Measurements from ENCODE around the gene TCF15. TPM values are rescaled to one million over a fixed set of nuclear protein-coding genes. Genes with fewer than 3 reads are reported as not detected.
"Not testable (repeated sequence)": the region's sequence is repeated elsewhere in the genome, so short reads cannot be mapped to it uniquely, and the experiment has no call there.

The TCF15 gene
- total RNA-seq, 2 donors from 2014 or later: not detected

DNA sequence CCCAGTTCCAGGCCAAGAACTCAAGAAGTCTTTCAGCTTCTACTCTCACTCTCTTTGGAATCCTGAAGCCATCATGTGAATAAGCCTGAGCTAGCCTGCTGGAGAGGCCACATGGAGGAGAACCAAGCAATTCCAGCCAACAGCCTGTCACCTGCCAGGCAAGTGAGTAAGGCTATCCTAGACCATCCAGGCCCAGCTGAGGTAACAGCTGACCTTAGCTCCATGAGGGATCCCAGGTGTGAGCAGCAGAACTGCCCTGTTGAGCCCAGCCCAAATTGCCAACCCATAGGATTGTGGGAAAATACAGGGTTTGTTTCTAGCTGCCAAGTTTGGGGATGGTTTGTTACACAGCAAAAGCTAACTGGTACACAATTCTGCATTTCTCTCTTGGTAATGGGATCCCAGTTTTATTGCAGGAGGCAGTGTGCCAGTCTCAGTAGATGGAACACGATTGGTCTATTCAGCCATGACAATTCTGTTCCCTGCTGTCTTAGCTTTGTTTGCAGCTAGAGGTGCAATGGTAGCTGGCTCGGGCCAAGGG, 37.4 kb upstream of the TCF15 start:
- no peak overlapping the region for H3K27ac Mint-ChIP-seq
- no peaks in the 10 kb centered on the region for H3K9me3 ChIP-seq (ENCODE audit: control insufficient read depth, low read length, poor library complexity, severe bottlenecking)
- no peak overlapping the region for H3K4me3 Mint-ChIP-seq
- peaks cover 7% of the 10 kb centered on the region for H3K36me3 Mint-ChIP-seq (ENCODE audit: low read depth)
- ATAC-seq (no peak), DNase-seq (no peak)
- H3K4me1 Mint-ChIP-seq: peaks cover 20% of the 10 kb centered on the region
- H3K27me3 Mint-ChIP-seq: peaks cover 18% of the 10 kb centered on the region

DNA sequence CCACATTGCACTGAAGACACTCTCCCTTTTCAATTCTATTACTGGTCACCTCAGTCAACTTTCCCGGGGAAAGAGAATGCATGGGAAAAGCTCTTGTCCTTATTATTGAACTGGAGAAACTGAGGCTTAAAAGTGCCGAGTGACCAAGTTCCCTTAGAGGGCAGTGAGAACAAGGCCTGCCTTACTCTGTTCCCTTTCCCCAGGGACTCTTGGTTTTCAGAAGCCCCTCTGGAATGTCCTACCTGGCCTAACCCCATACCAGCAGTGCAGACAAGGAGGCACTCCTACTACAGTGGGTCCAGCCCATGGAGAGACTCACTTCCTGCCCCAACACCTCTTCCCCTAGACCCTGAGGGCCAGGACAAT, 36.7 kb upstream of the TCF15 start:
- peaks cover 7% of the 10 kb centered on the region for H3K36me3 Mint-ChIP-seq (ENCODE audit: low read depth)
- peaks cover 15% of the 10 kb centered on the region for H3K4me1 Mint-ChIP-seq
- no peaks in the 10 kb centered on the region for H3K9me3 ChIP-seq (ENCODE audit: control insufficient read depth, low read length, poor library complexity, severe bottlenecking)
- H3K27me3 Mint-ChIP-seq: peaks cover 18% of the 10 kb centered on the region
- H3K27ac Mint-ChIP-seq: no peak overlapping the region
- DNase-seq: no peak
- no peak overlapping the region for H3K4me3 Mint-ChIP-seq
- ATAC-seq: no peak

DNA sequence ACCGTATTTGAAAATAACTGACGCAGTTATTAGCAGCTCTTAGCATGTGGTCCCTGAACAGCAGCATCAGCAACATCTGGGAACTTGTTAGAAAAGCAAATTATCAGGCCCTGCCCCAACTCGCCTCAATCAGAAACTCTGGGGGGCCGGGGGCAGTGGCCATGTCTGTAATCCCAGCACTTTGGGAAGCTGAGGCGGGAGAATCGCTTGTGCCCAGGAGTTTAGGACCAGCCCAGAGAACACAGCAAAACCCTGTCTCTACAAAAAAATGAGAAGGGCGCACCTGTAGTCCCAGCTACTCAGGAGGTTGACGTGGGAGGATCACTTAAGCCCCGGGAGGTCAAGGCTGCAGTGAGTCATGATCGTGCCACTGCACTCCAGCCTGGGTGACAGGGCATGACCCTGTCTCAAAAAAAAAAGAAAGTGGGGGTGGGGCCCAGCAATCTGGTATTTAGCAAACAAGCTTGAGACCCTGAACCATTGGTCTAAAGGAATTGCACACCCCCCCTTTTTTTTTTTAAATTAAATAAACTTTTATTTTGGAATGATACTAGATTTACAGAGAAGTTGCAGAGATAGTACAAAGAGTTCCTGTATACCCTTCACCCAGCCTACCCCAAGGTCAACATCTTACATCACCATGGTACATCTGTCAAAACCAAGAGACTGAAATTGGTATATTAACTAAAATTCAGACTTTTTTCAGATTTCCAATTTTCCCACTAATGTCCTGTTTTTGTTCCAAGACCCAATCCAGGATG, 36.2 kb upstream of the TCF15 start:
- peaks cover 20% of the 10 kb centered on the region for H3K27me3 Mint-ChIP-seq
- H3K9me3 ChIP-seq (ENCODE audit: control insufficient read depth, low read length, poor library complexity, severe bottlenecking): no peaks in the 10 kb centered on the region
- ATAC-seq (no peak), DNase-seq (no peak)
- H3K4me1 Mint-ChIP-seq: peaks cover 12% of the 10 kb centered on the region
- no peak overlapping the region for H3K4me3 Mint-ChIP-seq
- no peak overlapping the region for H3K27ac Mint-ChIP-seq
- peaks cover 7% of the 10 kb centered on the region for H3K36me3 Mint-ChIP-seq (ENCODE audit: low read depth)

DNA sequence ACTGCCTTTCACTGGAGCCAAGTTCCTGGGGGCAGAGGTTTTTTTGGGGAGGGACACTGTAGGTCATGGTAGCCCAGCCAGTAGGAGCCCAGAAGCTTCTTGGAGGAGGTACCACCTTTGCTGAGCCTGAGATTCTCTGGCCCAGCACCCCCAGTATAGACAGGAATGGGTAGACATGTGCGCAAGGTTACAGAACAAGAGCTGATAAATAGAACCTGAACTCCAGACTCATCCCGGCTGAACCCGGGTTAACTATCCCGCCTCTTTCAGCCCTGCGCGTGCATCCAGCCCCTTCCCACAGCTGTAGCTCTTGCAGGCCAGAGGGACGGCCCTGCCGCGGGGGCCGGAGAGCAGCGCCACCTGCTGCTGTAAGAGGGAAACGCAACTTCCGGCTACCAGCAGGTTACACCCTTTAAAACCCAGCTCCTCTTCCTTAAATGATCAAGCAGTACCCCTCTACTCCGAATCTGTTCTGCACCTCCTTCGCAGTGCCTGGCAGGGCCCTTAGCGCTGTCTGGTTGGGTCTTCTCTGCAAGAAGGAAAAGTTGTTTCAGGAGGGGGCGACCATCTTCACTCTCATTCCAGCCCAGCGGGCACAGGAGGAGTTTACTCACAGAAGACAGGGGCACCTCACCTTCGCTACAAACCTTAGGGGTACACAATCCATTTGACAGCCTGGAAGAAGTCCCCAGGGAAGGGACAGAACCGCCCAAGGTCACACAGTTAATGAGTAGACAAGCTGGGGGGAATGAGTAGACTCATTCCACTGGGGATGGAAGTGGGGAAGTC, 35.4 kb upstream of the TCF15 start:
- H3K4me1 Mint-ChIP-seq: peaks cover 12% of the 10 kb centered on the region
- H3K36me3 Mint-ChIP-seq (ENCODE audit: low read depth): peaks cover 7% of the 10 kb centered on the region
- peaks cover 28% of the 10 kb centered on the region for H3K27me3 Mint-ChIP-seq
- H3K4me3 Mint-ChIP-seq: no peak overlapping the region
- peak; percentile 41 to 67 (median 50) for DNase-seq
- H3K27ac Mint-ChIP-seq: no peak overlapping the region
- ATAC-seq: peak; percentile 78
- no peaks in the 10 kb centered on the region for H3K9me3 ChIP-seq (ENCODE audit: control insufficient read depth, low read length, poor library complexity, severe bottlenecking)

DNA sequence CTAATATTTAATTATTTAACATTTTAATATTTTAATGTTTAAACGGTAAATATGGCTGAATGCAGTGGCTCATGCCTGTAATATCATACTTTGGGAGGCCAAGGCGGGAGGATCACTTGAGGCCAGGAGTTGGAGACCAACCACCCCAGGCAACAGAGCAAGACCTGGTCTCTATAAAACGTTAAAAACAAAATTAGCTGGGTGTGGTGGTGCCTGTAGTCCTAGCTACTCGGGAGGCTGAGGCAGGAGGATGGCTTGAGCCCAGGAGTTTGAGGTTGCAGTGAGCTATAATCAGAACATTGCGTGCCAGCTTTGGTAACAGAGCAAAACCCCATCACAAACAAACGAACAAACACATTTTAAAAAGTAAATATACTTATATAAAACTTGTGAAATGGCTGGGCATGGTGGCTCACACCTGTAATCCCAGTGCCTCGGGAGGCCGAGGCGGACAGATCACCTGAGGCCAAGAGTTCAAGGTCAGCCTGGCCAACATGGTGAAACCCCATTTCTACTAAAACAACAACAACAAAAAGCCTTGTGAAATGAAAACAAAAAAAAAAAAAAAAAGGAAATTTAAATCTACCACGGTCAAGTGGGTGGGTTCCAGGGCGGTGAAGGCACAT, 34.7 kb upstream of the TCF15 start:
- ATAC-seq (no peak), DNase-seq (no peak)
- Mint-ChIP-seq H3K27ac (no peak overlapping the region), H3K36me3 (ENCODE audit: low read depth) (peaks cover 5% of the 10 kb centered on the region), H3K27me3 (peaks cover 31% of the 10 kb centered on the region), H3K4me1 (peaks cover 10% of the 10 kb centered on the region), H3K4me3 (no peak overlapping the region)
- H3K9me3 ChIP-seq (ENCODE audit: control insufficient read depth, low read length, poor library complexity, severe bottlenecking): no peaks in the 10 kb centered on the region

DNA sequence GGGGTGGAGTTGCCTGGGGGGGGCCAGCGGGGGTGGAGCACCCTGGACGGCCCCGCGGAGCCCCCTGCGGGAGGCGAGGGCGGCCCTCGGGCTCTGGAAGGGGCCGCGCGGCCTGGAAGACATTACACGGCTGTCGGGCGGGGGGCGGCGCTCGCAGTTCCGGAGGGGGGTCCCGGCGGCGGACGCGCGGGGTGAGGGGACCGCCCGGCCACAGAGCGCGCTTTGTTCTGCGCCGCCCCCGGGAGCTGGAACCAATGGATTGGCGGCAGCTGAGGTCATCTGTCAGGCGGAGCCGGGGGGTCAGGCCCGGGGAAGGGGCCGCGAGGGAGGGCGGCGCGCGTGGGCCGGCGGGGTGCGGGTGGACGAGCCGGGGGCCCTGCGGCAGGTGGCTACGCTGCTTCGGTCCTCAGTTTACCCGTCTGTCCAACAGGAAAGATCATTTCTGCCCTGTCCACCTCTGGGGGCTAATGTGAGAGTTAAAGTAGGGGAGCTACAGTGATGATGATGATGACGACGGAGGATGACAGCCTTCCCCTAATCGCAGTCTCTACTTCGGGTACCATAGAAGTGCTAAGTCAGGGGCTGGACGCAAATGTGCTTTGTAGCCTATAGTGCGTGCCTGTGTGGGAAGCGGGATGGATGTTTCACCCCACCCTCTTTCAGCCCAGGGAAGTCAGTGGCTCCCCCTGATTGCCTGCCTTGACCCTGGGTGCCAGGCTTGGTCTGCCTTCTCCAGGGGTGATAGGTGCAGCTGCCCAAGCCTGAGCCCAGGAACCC, 32.5 kb upstream of the TCF15 start:
- H3K9me3 ChIP-seq (ENCODE audit: control insufficient read depth, low read length, poor library complexity, severe bottlenecking): no peaks in the 10 kb centered on the region
- H3K27me3 Mint-ChIP-seq: peaks cover 33% of the 10 kb centered on the region
- peaks cover 5% of the 10 kb centered on the region for H3K4me1 Mint-ChIP-seq
- H3K4me3 Mint-ChIP-seq: no peak overlapping the region
- H3K27ac Mint-ChIP-seq: no peak overlapping the region
- ATAC-seq: no peak
- no peak for DNase-seq
- peaks cover 3% of the 10 kb centered on the region for H3K36me3 Mint-ChIP-seq (ENCODE audit: low read depth)

DNA sequence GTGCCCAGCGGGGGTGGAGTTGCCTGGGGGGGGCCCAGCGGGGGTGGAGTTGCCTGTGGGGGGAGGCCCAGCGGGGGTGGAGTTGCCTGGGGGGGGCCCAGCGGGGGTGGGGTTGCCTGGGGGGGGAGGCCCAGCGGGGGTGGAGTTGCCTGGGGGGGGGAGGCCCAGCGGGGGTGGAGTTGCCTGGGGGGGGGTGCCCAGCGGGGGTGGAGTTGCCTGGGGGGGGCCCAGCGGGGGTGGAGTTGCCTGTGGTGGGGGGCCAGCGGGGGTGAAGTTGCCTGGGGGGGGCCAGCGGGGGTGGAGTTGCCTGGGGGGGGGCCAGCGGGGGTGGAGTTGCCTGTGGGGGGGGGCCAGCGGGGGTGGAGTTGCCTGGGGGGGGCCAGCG, 31.9 kb upstream of the TCF15 start:
- peaks cover 37% of the 10 kb centered on the region for H3K27me3 Mint-ChIP-seq
- H3K27ac Mint-ChIP-seq; H3K36me3 Mint-ChIP-seq (ENCODE audit: low read depth); H3K9me3 ChIP-seq (ENCODE audit: control insufficient read depth, low read length, poor library complexity, severe bottlenecking); H3K4me1 Mint-ChIP-seq; H3K4me3 Mint-ChIP-seq; ATAC-seq; DNase-seq: not testable (repeated sequence)

DNA sequence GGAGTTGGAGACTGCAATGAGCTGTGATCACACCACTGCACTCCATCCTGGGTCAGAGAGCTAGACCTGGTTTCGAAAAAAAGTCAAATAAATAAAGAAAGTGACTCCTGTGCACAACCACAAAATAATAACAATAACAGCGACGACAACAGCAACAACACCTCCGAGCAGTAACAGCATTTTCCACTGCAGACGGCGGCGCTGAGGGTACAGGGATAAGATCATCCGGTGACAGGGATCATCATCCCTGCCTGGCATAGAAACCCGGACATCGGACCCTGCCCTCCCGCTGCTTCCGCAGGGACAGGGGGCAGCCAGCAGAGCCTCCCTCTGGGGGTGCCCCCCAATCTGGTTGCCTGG, 31.4 kb upstream of the TCF15 start:
- no peak for DNase-seq
- no peaks in the 10 kb centered on the region for H3K9me3 ChIP-seq (ENCODE audit: control insufficient read depth, low read length, poor library complexity, severe bottlenecking)
- peaks cover 5% of the 10 kb centered on the region for H3K4me1 Mint-ChIP-seq
- H3K27me3 Mint-ChIP-seq: peaks cover 38% of the 10 kb centered on the region
- peak overlapping the region; percentile 63 for H3K4me3 Mint-ChIP-seq
- H3K27ac Mint-ChIP-seq: no peak overlapping the region
- H3K36me3 Mint-ChIP-seq (ENCODE audit: low read depth): peaks cover 3% of the 10 kb centered on the region
- ATAC-seq: no peak

DNA sequence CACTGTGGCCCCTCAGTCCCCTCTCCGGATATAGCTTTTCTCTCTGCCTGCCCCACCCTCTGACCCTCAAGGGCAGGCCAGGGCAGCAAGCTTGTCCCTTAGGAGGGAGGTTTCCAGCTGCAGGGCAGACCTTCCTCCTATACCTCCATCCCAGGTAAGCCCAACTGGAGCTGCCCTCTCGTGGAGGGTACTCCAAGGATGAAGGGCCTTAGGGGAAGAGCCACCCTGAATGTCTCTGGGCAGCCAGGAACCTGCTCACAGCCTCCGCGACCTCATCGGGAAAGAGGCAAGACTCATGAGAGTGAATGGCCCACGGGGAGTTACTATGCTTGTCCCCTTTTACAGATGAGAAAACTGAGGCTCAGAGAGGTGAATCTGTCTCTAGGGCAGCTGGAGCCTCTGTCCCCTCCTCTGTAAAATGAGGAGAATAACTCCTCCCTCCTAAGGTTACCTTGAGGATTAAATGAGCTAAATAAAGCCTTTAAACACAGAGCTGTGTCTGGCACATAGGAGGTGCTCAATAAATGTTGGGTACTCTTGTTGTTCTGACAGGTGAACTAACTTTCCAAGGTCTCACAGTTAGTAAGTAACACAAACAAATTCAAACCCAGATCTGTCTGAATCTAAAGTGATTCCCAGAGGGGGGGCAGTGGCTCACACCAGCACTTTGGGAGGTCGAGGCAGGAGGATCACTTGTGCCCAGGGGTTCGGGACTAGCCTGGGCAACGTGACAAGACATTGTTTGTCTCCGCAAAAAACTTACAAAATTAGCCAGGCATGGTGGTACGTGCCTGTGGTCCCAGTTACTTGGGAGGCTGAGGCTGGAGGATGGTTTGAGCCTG, 30.8 kb upstream of the TCF15 start:
- H3K27me3 Mint-ChIP-seq: peaks cover 44% of the 10 kb centered on the region
- DNase-seq (no peak), ATAC-seq (no peak)
- peaks cover 3% of the 10 kb centered on the region for H3K36me3 Mint-ChIP-seq (ENCODE audit: low read depth)
- H3K27ac Mint-ChIP-seq: peak overlapping the region; percentile 65
- H3K9me3 ChIP-seq (ENCODE audit: control insufficient read depth, low read length, poor library complexity, severe bottlenecking): no peaks in the 10 kb centered on the region
- H3K4me3 Mint-ChIP-seq: peak overlapping the region; percentile 63
- H3K4me1 Mint-ChIP-seq: peaks cover 5% of the 10 kb centered on the region

DNA sequence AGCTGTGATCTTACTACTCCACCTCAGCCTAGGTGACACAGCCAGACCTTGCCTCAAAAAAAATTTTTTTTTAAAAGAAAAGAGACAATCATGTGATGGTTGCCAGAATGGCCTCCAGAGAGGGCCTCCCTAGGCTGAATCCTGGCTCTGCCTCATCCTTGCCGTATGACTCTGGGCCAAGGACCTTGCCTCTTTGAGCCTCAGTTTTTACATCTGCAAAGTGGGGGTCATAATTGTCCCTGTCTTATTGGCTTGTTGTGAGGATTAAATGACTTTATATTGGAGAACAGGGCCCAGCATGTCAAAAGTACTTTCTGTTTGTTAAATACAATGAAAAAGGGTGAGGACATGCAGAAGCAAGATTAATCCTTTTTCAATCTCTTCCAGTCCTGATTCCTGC, 28.5 kb upstream of the TCF15 start:
- Mint-ChIP-seq H3K4me1 (peaks cover 3% of the 10 kb centered on the region), H3K36me3 (ENCODE audit: low read depth) (no peaks in the 10 kb centered on the region), H3K4me3 (no peak overlapping the region), H3K27me3 (peaks cover 52% of the 10 kb centered on the region), H3K27ac (no peak overlapping the region)
- no peak for ATAC-seq
- no peak for DNase-seq
- H3K9me3 ChIP-seq (ENCODE audit: control insufficient read depth, low read length, poor library complexity, severe bottlenecking): no peaks in the 10 kb centered on the region

DNA sequence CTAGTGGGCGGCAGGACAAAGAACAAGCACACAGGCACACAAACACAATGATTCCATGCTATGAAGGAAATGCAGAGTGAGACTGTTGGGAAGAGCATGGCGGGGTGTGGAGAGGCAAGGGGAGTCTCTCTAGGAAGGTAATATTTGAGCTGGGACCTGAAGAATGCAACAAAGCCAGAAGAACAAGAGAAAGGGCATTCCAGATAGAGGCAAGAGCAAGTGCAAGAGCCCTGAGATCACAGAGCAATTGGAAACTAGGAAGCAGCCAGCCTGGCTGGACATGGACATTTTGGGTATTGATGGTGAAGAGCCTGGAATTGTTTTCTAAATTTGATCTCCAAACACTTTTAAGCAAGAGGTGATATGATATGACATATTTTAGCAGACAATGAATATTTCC, 27.4 kb upstream of the TCF15 start:
- H3K9me3 ChIP-seq (ENCODE audit: control insufficient read depth, low read length, poor library complexity, severe bottlenecking): no peaks in the 10 kb centered on the region
- no peak overlapping the region for H3K4me3 Mint-ChIP-seq
- no peak overlapping the region for H3K27ac Mint-ChIP-seq
- no peaks in the 10 kb centered on the region for H3K36me3 Mint-ChIP-seq (ENCODE audit: low read depth)
- no peak for DNase-seq
- ATAC-seq: no peak
- peaks cover 49% of the 10 kb centered on the region for H3K27me3 Mint-ChIP-seq
- peaks cover 3% of the 10 kb centered on the region for H3K4me1 Mint-ChIP-seq

DNA sequence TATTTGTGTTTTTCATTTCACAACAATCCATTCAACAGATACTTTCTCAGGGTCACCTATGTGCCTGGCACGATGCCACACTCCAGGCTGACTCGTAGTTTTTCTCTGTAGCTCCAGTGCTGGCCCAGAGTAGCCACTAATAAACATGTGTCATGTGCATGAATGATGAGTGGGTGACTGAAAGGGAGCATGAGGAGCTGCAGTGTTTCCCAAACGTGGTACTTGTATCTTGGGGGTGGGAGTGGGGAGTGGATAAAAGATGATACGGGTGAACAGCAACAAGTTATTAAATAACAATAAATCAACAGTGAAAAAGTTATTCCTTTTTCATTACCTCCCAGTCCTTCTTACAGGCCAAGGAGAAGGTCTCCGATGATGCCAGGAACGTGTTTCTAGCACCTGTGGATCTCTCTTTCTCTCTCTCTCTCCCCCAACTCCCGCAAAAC, 25.8 kb upstream of the TCF15 start:
- ATAC-seq: no peak

More for the DNA sequence above, 25.8 kb upstream of the TCF15 start:
- Mint-ChIP-seq H3K27me3 (peaks cover 53% of the 10 kb centered on the region), H3K4me3 (no peak overlapping the region), H3K36me3 (ENCODE audit: low read depth) (no peaks in the 10 kb centered on the region), H3K27ac (no peak overlapping the region), H3K4me1 (no peaks in the 10 kb centered on the region)
- DNase-seq: no peak
- H3K9me3 ChIP-seq (ENCODE audit: control insufficient read depth, low read length, poor library complexity, severe bottlenecking): no peaks in the 10 kb centered on the region
